HG03039 (cell line): Measurements from ENCODE around the gene ZFYVE28.
"Not testable (repeated sequence)": the region's sequence is repeated elsewhere in the genome, so short reads cannot be mapped to it uniquely, and the experiment has no call there.

ENCODE experiments used
- ATAC-seq: cut with Tn5 transposase; IDR thresholded peaks from one replicate; pipeline ENCODE4 v1.9.1; 2021; ENCODE audit warnings: mild to moderate bottlenecking, moderate library complexity; ENCODE audit not compliant: unreplicated experiment

The ZFYVE28 gene

DNA sequence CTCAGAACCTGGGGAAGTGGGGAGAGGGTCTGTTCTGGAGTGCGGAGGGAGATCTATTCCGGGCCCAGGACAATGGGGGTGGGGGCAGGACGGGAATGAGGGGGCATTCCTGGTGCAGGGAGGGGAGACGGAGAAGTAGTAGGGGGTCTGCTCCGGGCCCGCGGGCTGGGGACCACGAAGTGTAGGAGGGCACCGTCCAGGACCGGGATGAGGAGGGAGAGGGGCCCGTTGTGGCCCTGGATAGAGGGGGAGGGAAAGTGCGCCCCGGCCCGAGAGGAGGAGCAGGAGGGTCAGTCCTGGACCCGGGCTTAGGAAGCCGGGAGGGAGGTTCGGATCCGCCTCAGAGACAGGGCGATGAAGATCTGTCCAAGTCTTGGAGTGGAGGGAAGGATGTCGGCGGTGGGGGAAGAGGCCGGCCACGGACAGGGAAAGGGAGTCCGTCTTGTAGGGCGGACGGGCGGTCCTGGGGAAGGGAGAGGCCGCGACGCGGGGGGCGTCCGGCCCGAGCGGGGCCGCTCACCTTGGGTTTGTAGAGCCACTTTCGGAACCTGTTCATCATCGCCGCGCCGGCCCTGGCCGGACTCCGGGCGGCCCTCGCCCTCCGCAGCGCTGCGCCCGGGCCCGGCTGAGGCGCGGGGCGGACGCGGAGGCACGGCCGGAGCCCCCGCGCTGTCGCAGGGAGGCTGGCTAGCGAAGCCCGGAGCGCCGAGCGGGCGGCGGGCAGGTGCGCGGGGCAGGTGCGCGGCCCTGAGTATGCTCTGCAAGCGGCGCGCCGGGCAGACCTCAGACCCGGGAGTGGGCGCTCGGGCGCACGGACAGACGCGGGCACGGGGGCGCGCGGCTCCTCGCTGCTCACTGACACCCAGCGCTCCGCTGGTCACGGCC, at the start of gene ZFYVE28:
Gene ZFYVE28, minus strand, starts transcription at position 881 of the 885 bp plus-strand sequence. Its CDS starts 322 bp downstream, at position 559.
- no peak for ATAC-seq

DNA sequence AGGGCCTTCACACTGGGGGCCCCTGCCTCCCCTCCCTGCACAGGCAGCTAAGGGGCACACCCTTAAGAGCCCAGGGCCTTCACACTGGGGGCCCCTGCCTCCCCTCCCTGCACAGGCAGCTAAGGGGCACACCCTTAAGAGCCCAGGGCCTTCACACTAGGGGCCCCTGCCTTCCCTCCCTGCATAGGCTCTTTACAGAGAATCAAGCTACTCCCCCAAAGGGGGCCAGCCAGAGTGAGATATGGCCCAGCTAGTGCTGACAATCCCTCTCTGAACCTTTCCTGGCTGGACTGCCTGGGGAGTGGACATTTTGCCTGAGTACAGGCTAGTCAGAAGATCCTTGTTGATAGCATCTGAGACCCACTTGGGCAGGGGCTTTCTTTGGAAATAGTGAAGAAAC, 47.1 kb upstream of the ZFYVE28 start:
- ATAC-seq = not testable (repeated sequence)

DNA sequence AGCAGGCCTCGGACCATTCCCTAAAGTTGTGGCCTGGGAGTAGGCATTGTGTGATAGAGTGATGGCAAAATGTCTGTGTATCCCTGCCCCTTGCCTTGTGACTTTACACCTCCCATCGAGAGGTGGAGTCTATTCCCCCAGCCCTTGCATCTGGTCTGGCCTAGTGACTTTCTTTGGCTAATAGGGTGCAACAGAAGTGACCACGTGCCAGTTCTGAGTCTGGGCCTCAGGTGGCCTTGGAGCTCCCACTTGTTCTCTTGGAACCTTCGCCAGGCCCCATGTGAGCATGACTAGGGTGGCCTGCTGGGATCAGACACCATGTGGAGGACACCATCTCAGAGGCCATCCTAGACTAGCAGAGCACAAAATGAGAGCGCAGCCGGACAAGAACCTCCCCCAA, 46.6 kb upstream of the ZFYVE28 start:
- ATAC-seq = no peak

DNA sequence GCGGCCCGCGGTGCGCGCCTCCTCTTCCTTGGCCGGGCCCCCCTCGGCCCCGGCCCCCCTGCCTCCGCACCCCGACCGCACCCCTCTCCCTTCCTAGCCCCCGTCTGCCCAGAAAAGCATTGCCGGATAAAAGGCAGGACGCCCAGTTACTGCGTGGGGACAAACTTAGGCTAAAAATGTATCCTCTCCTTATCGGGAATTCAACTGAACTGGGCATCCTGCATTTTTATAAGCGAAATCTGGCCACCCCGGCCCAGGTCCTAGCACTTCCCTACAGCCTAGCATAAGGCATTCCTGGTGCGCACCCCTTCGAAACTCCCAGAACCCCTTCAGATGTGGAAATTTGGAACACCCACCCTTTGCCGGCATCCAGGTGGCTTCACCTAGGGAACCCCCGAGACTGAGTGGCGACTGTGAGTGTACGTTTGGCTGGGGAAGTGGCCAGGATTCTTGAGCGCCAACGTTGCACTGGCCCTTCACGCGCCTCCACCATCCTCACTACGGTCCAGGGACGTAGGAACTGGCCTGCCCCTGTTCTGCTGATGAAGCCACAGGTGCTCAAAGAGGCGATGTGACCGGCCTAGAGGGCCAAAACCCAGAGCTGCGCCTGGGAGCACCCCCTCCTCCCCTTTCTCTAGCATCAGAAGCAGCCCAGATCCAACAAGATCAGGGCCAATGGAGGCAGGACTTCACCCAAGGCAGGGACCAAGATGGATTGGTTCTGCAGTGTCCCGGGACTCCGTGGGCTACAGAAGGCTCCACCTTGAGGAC, 44.7 kb upstream of the ZFYVE28 start:
- no peak for ATAC-seq

DNA sequence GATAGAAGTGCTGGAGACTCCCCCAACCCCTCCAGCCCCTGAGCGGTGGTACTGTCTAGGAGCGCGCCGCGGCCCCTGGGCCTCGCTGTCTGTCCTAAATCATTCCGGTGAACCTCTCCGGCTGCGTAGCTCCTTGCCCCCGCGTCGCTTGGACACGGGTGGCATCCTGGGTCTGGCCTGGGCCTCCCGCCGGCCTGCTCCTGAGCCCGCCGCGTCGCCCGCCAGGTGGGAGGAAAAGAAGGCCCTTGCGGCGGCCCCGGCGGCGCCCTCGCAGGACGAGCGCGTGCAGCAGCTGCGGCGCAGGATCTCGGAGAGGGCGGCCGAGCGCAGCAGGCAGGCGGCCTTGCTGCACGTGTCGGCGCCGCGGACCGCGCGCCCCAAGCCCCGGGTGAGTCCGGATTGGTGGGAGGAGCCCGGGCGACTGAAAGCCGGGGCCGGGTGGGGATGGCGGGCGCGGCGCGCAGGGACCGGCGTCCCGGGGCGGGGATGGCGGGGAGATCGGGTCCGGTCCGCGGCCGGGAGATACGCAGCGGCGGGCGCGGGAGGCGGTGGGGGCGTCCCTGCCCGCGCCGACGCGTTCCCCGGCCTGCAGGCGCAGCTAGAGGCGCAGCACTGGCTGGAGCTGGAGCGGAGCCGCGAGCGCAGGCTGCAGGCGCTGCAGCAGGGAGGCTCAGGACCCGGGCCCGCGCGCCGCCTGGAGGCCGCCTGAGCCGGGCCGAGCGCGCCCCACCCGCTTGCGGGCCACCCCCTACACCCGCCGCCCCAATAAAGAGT, 44.0 kb upstream of the ZFYVE28 start:
- ATAC-seq = peak; percentile 60

DNA sequence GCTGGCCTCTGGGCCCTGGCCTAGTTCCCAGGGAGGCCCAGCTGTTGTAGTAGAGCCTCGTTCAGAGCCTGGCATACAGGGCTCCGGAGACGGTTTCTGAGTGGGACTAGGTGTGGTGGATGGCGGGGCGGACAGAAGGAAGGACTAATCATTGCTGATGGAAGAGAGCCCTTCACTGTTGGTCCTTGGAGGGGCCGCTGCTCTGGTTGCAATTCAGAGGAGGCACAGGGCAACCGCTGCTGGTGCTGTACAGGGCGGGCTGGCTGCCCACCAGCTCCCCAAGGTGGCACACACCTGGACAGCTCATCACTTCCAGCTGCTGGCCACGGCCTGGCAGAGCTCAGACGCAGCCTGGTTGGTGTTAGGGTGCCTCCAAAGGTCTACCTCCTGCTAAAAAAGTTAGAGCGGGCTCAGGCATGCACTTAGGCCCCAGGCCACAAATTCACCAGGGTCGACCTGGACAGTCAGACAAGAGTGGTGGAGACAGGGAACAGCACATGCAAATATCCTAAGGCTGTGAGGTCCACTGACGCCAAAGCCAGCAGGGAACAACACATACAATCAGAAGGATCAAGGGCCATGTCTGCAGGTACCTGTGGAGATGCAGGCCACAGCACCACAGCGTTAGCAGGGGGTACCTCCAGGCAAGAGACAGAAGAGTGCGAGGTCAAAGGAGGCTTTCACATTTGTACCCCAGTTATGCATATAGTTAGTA, 43.0 kb upstream of the ZFYVE28 start:
- no peak for ATAC-seq

DNA sequence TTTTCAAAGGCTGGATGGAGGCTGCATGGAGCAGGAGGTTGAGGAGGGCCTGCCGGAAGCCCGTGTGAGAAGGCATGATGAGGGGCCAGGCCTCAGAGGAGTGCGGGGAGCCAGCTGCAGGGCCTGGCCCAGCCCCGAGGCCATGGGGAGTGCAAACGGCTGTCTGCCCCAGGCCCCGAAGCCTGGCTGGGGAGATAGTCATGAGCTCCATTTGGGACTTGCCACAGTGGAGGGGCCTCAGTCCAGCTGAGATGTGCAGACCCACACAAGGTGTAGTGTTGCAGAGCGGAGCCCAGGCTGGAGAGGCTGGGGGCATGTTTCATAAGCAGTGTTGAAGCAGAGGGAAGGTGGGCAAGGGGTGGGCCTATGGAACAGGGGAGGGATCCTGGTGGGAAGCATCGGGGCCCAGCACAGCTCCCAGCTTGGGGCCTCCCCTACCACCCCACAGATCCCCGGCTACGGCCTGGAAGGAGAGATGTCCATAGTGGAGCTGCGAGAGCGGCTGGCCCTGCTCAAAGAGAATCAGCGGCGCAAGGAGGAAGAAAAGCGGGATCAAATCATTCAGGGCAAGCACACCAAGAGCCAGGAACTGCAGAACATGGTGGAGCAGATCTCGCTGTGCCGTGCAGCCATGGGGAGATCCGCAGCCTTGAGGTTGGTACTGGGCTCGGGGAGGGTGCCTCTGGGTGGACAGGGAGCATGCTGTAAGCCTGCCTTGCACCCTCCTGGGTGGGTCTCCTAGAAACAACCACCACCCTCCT, 41.3 kb upstream of the ZFYVE28 start:
- ATAC-seq = no peak

DNA sequence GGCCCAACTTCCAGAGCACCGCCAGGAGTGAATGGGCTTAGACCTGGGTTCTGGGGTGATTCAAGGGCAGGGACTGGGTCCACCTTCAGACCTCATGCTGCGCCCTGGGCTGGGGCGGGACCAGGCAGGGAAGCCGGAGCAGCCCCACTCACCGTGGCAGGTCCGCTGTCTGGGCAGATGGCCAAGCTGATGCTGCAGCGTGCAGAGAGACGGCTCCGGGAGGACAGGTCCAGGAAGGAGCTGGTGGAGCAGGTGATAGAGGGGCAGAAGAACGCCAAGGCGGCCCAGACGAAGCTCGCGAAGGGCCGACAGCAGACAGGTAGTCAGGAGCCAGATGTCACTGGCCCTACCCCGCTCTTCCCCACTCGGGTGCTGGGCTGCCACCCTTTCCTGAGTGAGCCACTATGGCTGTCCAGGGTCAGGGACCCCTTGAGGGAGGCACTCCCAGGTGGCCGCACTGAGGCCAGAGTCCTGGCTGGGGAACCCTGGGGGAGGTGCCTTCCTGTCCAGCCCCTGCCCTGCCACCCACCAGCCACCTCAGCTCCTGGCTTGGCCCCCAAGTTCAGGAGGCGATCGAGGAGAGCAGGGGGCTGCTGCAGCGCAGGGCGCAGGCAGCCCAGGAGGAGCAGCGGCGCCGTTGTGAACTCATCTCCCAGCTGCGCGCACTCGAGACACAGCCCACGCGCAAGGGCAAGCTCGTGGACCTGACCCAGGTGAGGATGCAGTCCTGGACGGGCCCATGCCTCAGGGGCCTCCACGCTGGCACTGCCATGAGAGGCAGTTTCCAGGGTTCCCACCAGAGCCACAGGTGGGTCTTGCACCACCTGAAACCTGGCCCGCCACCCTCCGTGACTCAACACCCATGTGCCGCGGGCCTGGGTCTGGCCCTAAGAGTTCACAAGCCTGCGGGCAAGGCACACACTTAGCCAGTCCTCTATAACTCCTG, 40.4 kb upstream of the ZFYVE28 start:
- no peak for ATAC-seq

DNA sequence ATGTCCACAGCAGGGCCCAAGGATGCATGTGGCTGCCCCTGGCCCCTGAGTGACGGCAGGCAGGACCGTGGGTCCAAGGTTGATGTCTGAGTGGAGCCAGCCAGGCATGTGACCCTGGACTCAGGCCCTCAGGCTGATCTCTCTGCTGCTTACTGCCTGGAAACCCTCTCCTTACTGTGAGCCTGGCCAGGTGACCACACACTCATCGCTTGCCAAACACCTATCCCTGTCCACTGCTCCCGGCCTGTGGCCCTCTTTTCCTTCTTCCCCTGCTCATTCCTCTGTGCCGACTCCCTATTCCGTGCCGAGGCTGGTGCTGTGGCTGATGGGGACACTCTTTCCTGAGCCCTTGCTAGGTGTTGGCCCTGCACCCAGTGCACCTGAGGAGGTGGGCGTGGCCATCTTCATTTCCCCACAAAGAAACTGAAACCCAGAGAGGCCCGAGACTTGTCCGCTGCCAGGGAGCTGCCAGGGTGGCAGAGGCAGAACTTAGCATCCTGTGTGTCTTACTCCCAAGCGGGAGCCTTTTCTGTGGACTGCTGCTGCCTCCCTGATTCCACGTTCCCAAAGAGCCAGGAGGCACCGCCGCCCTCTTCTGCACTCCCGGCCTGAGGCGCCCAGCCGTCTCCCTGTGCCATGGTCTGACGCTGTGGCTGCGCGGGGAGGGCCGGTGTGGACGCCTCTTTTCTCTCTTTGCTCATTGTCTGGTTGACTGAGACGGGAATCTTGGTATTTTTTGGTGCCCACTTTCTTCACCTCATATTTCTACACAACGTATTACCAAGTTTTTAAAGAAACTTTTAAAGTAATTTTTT, 39.2 kb upstream of the ZFYVE28 start:
- ATAC-seq = no peak

DNA sequence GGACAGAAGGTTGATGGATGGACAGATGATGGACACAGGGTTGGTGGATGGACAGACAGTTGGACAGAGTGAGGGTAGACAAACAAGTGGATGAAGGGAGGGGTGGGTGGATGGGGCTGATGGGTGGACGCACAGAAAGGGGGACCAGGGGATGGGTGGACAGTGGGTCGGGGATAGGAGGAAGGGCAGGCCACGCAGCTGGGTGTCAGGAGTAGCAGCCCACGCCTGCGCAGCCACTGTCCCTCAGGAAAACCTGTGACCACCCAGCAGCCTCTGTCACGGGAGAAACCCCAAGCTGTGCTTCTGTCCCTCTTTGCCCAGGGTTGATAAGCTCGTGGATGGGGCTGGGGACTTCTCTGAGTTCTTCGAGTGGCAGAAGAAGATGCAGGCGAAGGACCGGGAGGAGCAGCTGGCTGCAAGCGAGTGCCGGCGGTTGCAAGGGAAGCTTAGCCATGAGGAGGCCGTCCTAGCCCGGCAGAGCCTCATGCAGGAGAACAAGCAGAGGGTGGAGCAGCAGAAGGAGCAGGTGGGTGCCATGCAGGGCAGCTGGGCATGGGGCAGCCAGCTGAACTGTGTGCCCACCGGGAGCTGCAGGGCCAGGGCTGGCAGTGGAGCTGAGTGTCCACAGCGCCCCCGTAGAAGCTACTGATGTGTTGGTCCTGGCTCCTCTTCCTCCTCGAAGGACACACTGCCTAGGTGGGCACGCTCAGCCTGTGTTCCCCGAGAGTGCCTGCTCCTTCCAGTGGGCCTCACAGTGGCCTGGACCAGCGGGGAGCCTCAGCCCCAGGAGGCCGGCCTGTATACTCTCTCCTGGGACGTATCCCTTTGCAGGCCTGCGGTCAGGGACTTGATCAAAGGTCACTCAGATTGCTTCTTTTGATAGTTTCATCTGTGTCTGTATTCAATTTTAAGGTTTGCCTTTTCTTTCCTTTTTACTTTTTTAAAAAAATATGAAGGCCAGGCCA, 33.7 kb upstream of the ZFYVE28 start:
- no peak for ATAC-seq

DNA sequence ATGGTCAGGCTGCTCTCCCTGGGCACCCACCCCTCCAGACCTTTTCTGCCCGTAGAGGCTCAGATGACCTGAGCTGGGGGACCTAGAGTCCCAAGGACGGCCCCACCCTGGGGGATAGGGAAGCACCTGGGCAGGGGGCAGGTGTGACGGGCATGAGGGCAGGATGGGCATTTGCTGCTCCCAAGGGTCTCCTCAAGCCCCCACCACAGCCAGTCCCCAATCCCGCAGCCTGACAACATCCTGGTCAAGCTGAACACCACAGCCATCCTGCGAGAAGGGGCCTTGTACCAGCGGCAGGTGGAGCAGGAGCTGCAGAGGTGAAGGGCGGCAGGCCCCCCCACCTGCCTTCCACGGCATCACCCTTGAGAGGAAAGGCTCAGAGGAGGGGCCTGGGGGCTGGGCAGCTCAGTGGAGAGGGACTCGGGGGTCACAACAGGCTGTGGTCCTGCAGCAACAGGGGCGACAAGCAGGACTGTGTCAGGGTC, 32.6 kb upstream of the ZFYVE28 start:
- ATAC-seq = no peak

DNA sequence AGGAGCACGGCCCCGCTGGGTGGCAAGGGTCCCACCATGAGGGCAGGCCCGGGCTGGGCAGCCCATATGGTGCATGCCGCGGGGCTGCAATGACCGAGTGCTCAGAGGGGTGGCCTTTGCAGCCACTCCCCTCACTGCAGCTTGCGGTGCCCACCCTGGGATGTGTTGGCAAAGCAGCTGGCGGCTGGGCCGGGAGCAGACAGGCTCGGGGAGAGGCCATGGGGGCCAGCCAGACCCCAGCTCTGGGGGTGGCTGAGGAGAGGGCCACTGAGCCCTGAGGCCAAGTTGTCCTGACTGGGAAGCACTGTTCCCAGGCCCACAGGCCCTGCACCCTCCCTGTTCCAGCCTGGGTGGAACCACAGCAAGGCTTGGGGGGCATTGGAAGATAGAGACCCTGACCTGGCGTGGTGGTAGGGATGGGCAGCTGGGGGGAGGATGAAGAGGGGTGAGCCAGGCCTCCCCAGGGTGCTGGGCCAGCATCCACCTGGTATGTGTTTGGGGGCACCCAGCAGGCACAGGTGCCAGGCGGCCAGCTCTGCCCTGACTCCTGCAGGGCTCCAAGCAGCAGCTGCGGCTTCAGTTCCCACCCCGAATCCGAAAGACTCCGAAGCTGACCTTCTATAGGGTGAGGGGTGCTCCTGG, 32.1 kb upstream of the ZFYVE28 start:
- ATAC-seq = no peak

DNA sequence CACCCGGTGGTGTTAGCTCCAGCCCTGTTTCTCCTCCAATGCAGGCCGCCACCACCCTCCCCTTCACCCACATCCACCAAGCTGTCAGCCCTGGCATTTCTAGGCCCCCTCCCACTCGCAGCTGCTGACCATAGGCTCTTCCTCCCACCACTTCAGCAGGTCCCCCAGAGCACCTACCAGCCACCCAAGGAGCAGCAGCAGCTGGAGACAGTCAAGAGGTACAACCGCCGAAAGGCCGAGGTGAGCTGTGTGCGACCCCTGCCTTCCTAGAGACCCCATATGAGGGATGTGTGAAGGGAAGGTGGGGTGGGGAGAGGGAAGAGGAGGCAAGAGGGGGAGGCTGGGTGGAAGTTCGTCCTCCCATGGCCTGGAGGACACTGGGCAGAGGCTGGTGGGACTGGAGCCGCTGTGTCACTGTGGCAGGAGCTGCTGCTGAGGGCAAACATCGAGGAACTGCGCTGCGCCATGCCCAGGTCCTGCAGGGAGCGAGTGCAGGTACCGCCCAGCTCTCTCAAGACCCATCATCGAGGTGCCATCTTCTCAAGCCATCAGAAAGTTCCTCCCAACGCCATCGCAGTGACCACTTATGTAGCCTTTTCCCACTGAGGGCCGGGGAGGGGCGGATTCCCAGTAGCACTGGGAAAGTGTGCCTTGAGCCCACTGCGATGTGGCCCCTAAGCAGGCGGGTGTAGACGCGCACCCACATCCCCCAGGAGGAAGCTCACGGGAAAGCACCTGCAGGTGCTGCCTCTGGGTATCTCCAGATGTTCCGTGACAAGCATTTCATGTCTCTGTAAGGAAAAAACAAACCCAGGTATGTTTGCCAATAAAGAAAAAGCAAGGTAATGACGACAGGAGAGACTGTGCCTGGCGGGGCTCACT, 31.3 kb upstream of the ZFYVE28 start:
- no peak for ATAC-seq

DNA sequence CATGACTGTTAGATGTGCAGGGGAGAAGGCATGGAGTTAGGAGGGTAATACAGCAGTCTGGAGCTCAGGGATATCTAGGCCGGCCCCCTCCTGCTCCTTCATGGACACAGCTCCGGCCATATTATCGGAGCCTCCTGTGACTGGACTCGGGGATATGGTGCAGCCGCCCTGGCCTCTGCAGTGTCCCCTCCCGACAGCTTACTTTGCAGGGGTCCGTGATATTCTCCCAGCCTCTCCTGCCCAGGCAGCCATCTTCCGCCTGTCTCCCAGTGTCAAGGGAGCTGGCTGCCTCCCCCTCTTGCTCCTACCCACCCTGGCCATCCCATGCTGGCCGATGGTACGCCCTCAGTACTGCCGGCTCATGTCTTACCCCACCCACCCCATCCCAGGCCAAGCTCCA, 30.6 kb upstream of the ZFYVE28 start:
- ATAC-seq = no peak

DNA sequence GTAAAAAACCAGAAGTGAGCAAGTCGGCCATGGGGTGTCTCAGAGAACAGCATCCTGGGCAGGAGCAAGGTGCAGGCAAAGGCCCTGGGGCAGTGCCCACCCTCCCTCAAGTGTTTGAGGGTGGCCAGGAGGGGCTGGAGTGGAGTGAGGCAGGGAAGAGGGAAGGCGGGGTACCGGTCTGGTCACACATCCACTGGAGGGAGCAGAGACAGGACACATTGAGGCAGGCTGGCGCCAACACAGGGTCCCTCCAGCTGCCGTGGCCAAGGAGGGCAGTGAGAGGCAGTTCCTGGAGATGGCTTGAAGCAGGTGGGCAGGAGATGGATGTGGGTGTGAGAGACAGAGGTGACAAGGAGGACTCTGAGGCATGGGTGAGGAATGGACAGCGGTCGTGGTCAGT, 30.1 kb upstream of the ZFYVE28 start:
- ATAC-seq = no peak
